ENCODE data around the gene ICOS. TPM values are rescaled to one million over a fixed set of nuclear protein-coding genes. Genes with fewer than 3 reads are reported as not detected.

ICOS gene
- total and polyA plus RNA-seq, 2 of the 4 experiments (the other 2 are of a cell fraction): not detected

DNA sequence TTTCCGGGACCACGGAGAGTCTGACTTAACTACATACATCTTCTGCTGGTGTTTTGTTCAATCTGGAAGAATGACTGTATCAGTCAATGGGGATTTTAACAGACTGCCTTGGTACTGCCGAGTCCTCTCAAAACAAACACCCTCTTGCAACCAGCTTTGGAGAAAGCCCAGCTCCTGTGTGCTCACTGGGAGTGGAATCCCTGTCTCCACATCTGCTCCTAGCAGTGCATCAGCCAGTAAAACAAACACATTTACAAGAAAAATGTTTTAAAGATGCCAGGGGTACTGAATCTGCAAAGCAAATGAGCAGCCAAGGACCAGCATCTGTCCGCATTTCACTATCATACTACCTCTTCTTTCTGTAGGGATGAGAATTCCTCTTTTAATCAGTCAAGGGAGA, 23.1 kb downstream of the ICOS start:
- no CpG with 5 or more reads among the region's 4 CpGs for WGBS, 2 experiments (ENCODE audit: extremely low coverage in 2 of 2, insufficient read length in 1 of 2)
- Histone ChIP-seq H3K27ac (ENCODE audit: insufficient read depth, low read length) (no peak overlapping the region), H2AFZ (replicated peaks; ENCODE audit: low read length, poor library complexity) (no peak overlapping the region), H2AK5ac (ENCODE audit: low read depth, low read length) (no peak overlapping the region), H4K8ac (ENCODE audit: low read depth in 2 of 2, low read length in 2 of 2) (no peak overlapping the region), H3K56ac (ENCODE audit: extremely low read depth, insufficient read depth, low read length) (no peak overlapping the region), H3K4me2 (ENCODE audit: low read depth, low read length) (no peak overlapping the region), H2BK5ac (ENCODE audit: low read depth, low read length, poor library complexity, severe bottlenecking) (no peak overlapping the region), H3K9me3 (ENCODE audit: control insufficient read depth, insufficient read depth, low read length) (no peaks in the 10 kb centered on the region), H3K4me1 (ENCODE audit: control insufficient read depth, insufficient read depth, low read length) (no peaks in the 10 kb centered on the region; the same call in 1 of the 2 replicates), H3K18ac (ENCODE audit: low read depth, low read length) (no peak overlapping the region), H2BK15ac (ENCODE audit: low read depth, low read length) (no peak overlapping the region), H3K79me1 (ENCODE audit: low read depth in 1 of 2, low read length in 2 of 2) (no peaks in the 10 kb centered on the region), H4K5ac (ENCODE audit: low read depth, low read length) (no peak overlapping the region), H3K27me3 (ENCODE audit: control insufficient read depth, insufficient read depth, low read length) (peaks cover 6% of the 10 kb centered on the region), H2AK9ac (replicated peaks; ENCODE audit: low read depth, low read length, poor library complexity) (no peak overlapping the region), H3K23ac (ENCODE audit: low read depth, low read length) (no peak overlapping the region), H2BK20ac (ENCODE audit: low read depth, low read length) (no peak overlapping the region), H3K9ac (ENCODE audit: low read depth, low read length) (no peak overlapping the region), H3K4me3 (ENCODE audit: insufficient read depth, low read depth, low read length) (no peak overlapping the region), H4K91ac (ENCODE audit: insufficient read depth, low read depth, low read length) (no peak overlapping the region), H3K4ac (ENCODE audit: low read depth, low read length) (no peak overlapping the region), H3K14ac (replicated peaks; ENCODE audit: low read depth, low read length) (no peak overlapping the region), H3K36me3 (ENCODE audit: control insufficient read depth, insufficient read depth, low read length) (no peaks in the 10 kb centered on the region), H4K20me1 (ENCODE audit: insufficient read depth, low read length) (no peaks in the 10 kb centered on the region), H2BK120ac (ENCODE audit: low read depth, low read length) (no peak overlapping the region), H3K9me1 (ENCODE audit: insufficient read depth, low read length) (no peaks in the 10 kb centered on the region)
- POLR2A ChIA-PET (ENCODE audit: unreplicated experiment): no interaction called here
- TF ChIP-seq FOS (IDR thresholded peaks at IDR 0.05; ENCODE audit: low read depth, low read length): no peak
- no peak for TF ChIP-seq MAFK (IDR thresholded peaks at IDR 0.05; ENCODE audit: low read depth, low read length)
- no peak for TF ChIP-seq MXI1 (IDR thresholded peaks at IDR 0.05; ENCODE audit: borderline replicate concordance, low read depth, low read length)
- TF ChIP-seq RCOR1 (IDR thresholded peaks at IDR 0.05; ENCODE audit: insufficient replicate concordance, low read length): no peak
- no peak for TF ChIP-seq BHLHE40 (IDR thresholded peaks at IDR 0.05; ENCODE audit: low read depth, low read length)
- TF ChIP-seq RFX5 (IDR thresholded peaks at IDR 0.05; ENCODE audit: low read depth, low read length): no peak
- CTCF ChIA-PET: no interaction called here
- intact Hi-C loops (cut with micrococcal nuclease): no loop called here
- DNase-seq (no peak), ATAC-seq (ENCODE audit: low read depth) (peak; percentile 24)
- dilution Hi-C loops (cut with HindIII; ENCODE audit: low sequenced_read_pairs, unreplicated experiment): no loop called here
- no TSS peak for BruUV-seq (replicated peaks)
- in situ Hi-C loops (cut with MboI; ENCODE audit: low sequenced_read_pairs): no loop called here

Data from IMR-90 (cell line).